T47D (cell line): ENCODE results near the gene CASR.

Experiments
- DNase-seq, 2 experiments: peaks; one replicate each; pipeline versions ENCODE4 v3.0.0 to v3.0.0-alpha.2; 2011 to 2012; ENCODE audit warnings: low read depth in 1 of 2, low spot score in 1 of 2
- JUND ChIP-seq: IDR thresholded peaks from 2 replicates; pipeline ENCODE4 v1.6.1; 2012; ENCODE audit warnings: low read depth
- in situ Hi-C: cut with HindIII; loops from 2 replicates; pipeline ENCODE4 v1.10.0; 2016; ENCODE audit warnings: low sequenced_read_pairs, low pct_unique_long_range_greater_than_20kb

CASR gene

GRCh38 chr3:122227036-122227781 is 43.7 kb downstream of the CASR start:
- DNase-seq, result no peak
- in situ Hi-C loops, result no loop called here

GRCh38 chr3:122230174-122230573 is 46.7 kb downstream of the CASR start:
- no peak for TF ChIP-seq JUND
- in situ Hi-C loops, result no loop called here
- no peak for DNase-seq

More at GRCh38 chr3:122227036-122227781, 43.7 kb downstream of the CASR start:
- no peak for TF ChIP-seq JUND

GRCh38 chr3:122231465-122232157 is 48.1 kb downstream of the CASR start:
- no peak for TF ChIP-seq JUND
- in situ Hi-C loops, result no loop called here

GRCh38 chr3:122232485-122232884 is 49.0 kb downstream of the CASR start:
- no peak for DNase-seq
- in situ Hi-C loops, result no loop called here
- TF ChIP-seq JUND, result no peak

More at GRCh38 chr3:122231465-122232157, 48.1 kb downstream of the CASR start:
- no peak for DNase-seq

GRCh38 chr3:122233101-122233952 is 49.9 kb downstream of the CASR start:
- in situ Hi-C loops, result no loop called here
- no peak for DNase-seq

GRCh38 chr3:122234117-122234516 is 50.6 kb downstream of the CASR start:
- DNase-seq, result no peak
- in situ Hi-C loops, result no loop called here
- TF ChIP-seq JUND, result no peak

More at GRCh38 chr3:122233101-122233952, 49.9 kb downstream of the CASR start:
- TF ChIP-seq JUND, result no peak

GRCh38 chr3:122235147-122235546 is 51.7 kb downstream of the CASR start:
- in situ Hi-C loops, result no loop called here
- no peak for DNase-seq
- TF ChIP-seq JUND, result no peak

GRCh38 chr3:122239112-122239511 is 55.6 kb downstream of the CASR start:
- TF ChIP-seq JUND, result no peak
- DNase-seq, result no peak
- in situ Hi-C loops, result no loop called here

- DNase-seq, result no peak
- in situ Hi-C loops, result no loop called here
- no peak for TF ChIP-seq JUND
These were observed 62.2 kb downstream of the CASR start for GRCh38 chr3:122245513-122246174.

GRCh38 chr3:122246199-122246598 is 62.7 kb downstream of the CASR start:
- no peak for DNase-seq
- TF ChIP-seq JUND, result no peak
- in situ Hi-C loops, result no loop called here

GRCh38 chr3:122247087-122247824 is 63.8 kb downstream of the CASR start:
- no peak for DNase-seq
- in situ Hi-C loops, result no loop called here

GRCh38 chr3:122247825-122248185 is 64.3 kb downstream of the CASR start:
- DNase-seq, result no peak
- in situ Hi-C loops, result no loop called here
- no peak for TF ChIP-seq JUND

More at GRCh38 chr3:122247087-122247824, 63.8 kb downstream of the CASR start:
- TF ChIP-seq JUND, result no peak
